OCI-LY7 (cell line): ENCODE measurements around the gene RPL31. TPM values are rescaled to one million over a fixed set of nuclear protein-coding genes. Genes with fewer than 3 reads are reported as not detected.

ENCODE experiments used
- BruUV-seq: library from RNA; stranded (reverse); fragments of 400-500 nt; replicated peaks from 2 replicates; lab custom pipeline; 2021; lab: Mats Ljungman, UMichigan
- CTCF ChIA-PET: fragments of 300-600 bp; sonication (Branson Sonifier 250); formaldehyde crosslinking; loops from one replicate; lab custom pipeline; 2022; ENCODE audit warnings: antibody characterized with exemption; ENCODE audit not compliant: unreplicated experiment; lab: Charles Lee
- POLR2A ChIA-PET: fragments of 300-600 bp; sonication (Branson Sonifier 250); formaldehyde crosslinking; loops from one replicate; lab custom pipeline; 2022; ENCODE audit warnings: antibody characterized with exemption; lab: Charles Lee
- DNase-seq: peaks from one replicate; pipeline ENCODE4 v3.0.0-alpha.2; 2015; ENCODE audit warnings: low spot score
- H2AFZ ChIP-seq: fragments of 200-600 bp; sonication (generic), shearing (Covaris generic); 2 replicates; pipeline ENCODE4 v1.6.1; 2014; ENCODE audit warnings: mild to moderate bottlenecking, antibody characterized with exemption, low read length, moderate library complexity
- H3K27ac ChIP-seq: fragments of 200-600 bp; sonication (generic); 2 replicates; pipeline ENCODE4 v1.5.1; 2014; ENCODE audit warnings: mixed run types, low read depth, mild to moderate bottlenecking, moderate library complexity, low read length, inconsistent platforms; ENCODE audit not compliant: poor library complexity, severe bottlenecking
- H3K36me3 ChIP-seq: fragments of 200-600 bp; sonication (generic); 2 replicates; pipeline ENCODE4 v1.6.1; 2014; ENCODE audit warnings: mild to moderate bottlenecking, antibody characterized with exemption, low read length, moderate library complexity, mixed read lengths; ENCODE audit not compliant: insufficient read depth
- H3K4me1 ChIP-seq: fragments of 200-600 bp; sonication (generic); 2 replicates; pipeline ENCODE4 v1.5.1; 2014; ENCODE audit warnings: mild to moderate bottlenecking, low read length; ENCODE audit not compliant: insufficient read depth, poor library complexity, severe bottlenecking
- H3K4me2 ChIP-seq: fragments of 200-600 bp; sonication (generic); 2 replicates; pipeline ENCODE4 v1.6.1; 2014; ENCODE audit warnings: mild to moderate bottlenecking, low read length
- H3K4me3 ChIP-seq: fragments of 200-600 bp; sonication (generic); 2 replicates; pipeline ENCODE4 v1.5.1; 2014; ENCODE audit warnings: mild to moderate bottlenecking, low read depth, low read length; ENCODE audit not compliant: poor library complexity, severe bottlenecking
- H3K79me2 ChIP-seq: fragments of 200-600 bp; sonication (generic); 2 replicates; pipeline ENCODE4 v1.6.1; 2016; ENCODE audit warnings: low read depth, mild to moderate bottlenecking, low read length, moderate library complexity, mixed read lengths; ENCODE audit not compliant: insufficient read depth
- H3K9me2 ChIP-seq: fragments of 200-600 bp; sonication (generic); 2 replicates; pipeline ENCODE4 v1.6.1; 2016; ENCODE audit warnings: mild to moderate bottlenecking, low read length, mixed read lengths; ENCODE audit not compliant: insufficient read depth
- H3K9me3 ChIP-seq: fragments of 200-600 bp; sonication (generic); 2 replicates; pipeline ENCODE4 v1.6.1; 2014; ENCODE audit warnings: mild to moderate bottlenecking, mixed run types, low read length, mixed read lengths
- H4K20me1 ChIP-seq: fragments of 200-600 bp; sonication (generic); 2 replicates; pipeline ENCODE4 v1.6.1; 2014; ENCODE audit warnings: mild to moderate bottlenecking, antibody characterized with exemption, low read length, moderate library complexity, mixed read lengths; ENCODE audit not compliant: insufficient read depth
- CTCF ChIP-seq: fragments of 200-600 bp; sonication (generic); conservative IDR thresholded peaks from 2 replicates; pipeline ENCODE4 v1.5.1; 2014; ENCODE audit warnings: mild to moderate bottlenecking, antibody characterized with exemption, low read length, moderate library complexity, mixed read lengths
- EZH2phosphoT487 ChIP-seq: fragments of 200-600 bp; sonication (generic); IDR thresholded peaks from 2 replicates; pipeline ENCODE4 v1.6.1; 2018; ENCODE audit warnings: low read depth, borderline replicate concordance, mild to moderate bottlenecking, mixed run types, antibody characterized with exemption, low read length, moderate library complexity, mixed read lengths
- intact Hi-C: fragments of 100-400 bp; cut with micrococcal nuclease; formaldehyde crosslinking; loops from one replicate; pipeline ENCODE4 v1.10.0; 2022; ENCODE audit not compliant: unreplicated experiment
- total RNA-seq, 2 experiments: library from RNA; depleted of rRNA in 1 of 2; stranded (reverse); fragments of >200 nt in 1 of 2; shearing (Covaris generic) in 1 of 2; gene quantifications; 2 replicates each; pipeline ENCODE4 v1.2.3, GENCODE V29; 2014 to 2022

The RPL31 gene
- total RNA-seq, 2 experiments from 2014 or later = 1,348 to 1,991 TPM

GRCh38 chr2:100988630-100989417 lies 13.3 kb upstream of the RPL31 start:
- H4K20me1 ChIP-seq = no peaks in the 10 kb centered on the region
- no peak for TF ChIP-seq CTCF
- TF ChIP-seq EZH2phosphoT487 = no peak
- no peak for DNase-seq
- no peaks in the 10 kb centered on the region for H3K9me2 ChIP-seq
- no peak overlapping the region for H3K27ac ChIP-seq
- H2AFZ ChIP-seq = no peak overlapping the region
- CTCF ChIA-PET = no interaction called here
- H3K9me3 ChIP-seq = no peaks in the 10 kb centered on the region
- no peak overlapping the region for H3K4me3 ChIP-seq
- no peaks in the 10 kb centered on the region for H3K4me1 ChIP-seq
- POLR2A ChIA-PET = no interaction called here
- no peaks in the 10 kb centered on the region for H3K79me2 ChIP-seq
- H3K36me3 ChIP-seq = no peaks in the 10 kb centered on the region
- no peak overlapping the region for H3K4me2 ChIP-seq
- intact Hi-C loops = no loop called here
- BruUV-seq = no TSS peak

GRCh38 chr2:100989666-100990065 lies 12.4 kb upstream of the RPL31 start:
- ChIA-PET POLR2A (no interaction called here), CTCF (no interaction called here)
- H4K20me1 ChIP-seq = no peaks in the 10 kb centered on the region
- no peak overlapping the region for H3K4me3 ChIP-seq
- H3K79me2 ChIP-seq = no peaks in the 10 kb centered on the region
- H3K27ac ChIP-seq = no peak overlapping the region
- H3K9me3 ChIP-seq = no peaks in the 10 kb centered on the region
- H3K9me2 ChIP-seq = no peaks in the 10 kb centered on the region
- TF ChIP-seq CTCF (no peak), EZH2phosphoT487 (no peak)
- no peak for DNase-seq
- BruUV-seq = no TSS peak
- H3K4me2 ChIP-seq = no peak overlapping the region
- no peaks in the 10 kb centered on the region for H3K4me1 ChIP-seq
- H2AFZ ChIP-seq = no peak overlapping the region
- no peaks in the 10 kb centered on the region for H3K36me3 ChIP-seq
- intact Hi-C loops = no loop called here

- Histone ChIP-seq H2AFZ (no peak overlapping the region), H3K9me3 (no peaks in the 10 kb centered on the region), H3K4me2 (no peak overlapping the region), H3K4me3 (no peak overlapping the region), H3K9me2 (no peaks in the 10 kb centered on the region), H3K4me1 (no peaks in the 10 kb centered on the region), H4K20me1 (no peaks in the 10 kb centered on the region), H3K36me3 (no peaks in the 10 kb centered on the region), H3K27ac (no peak overlapping the region), H3K79me2 (no peaks in the 10 kb centered on the region)
- no peak for TF ChIP-seq CTCF
- TF ChIP-seq EZH2phosphoT487 = no peak
- DNase-seq = no peak
- POLR2A ChIA-PET = no interaction called here
- no TSS peak for BruUV-seq
- intact Hi-C loops = no loop called here
- CTCF ChIA-PET = no interaction called here
Measured at GRCh38 chr2:100990166-100990565, 11.9 kb upstream of the RPL31 start.
